Stimulated activated CD8-positive, alpha-beta memory T cell treated with anti-CD3 and anti-CD28 coated beads, Interleukin-4, amount 100 ng/mL, for 4 hours (primary cell): ENCODE data around the gene NFYB.
A peak's percentile ranks its signal among the peaks of the same experiment; 100 is the strongest.
"Not testable (repeated sequence)": the region's sequence is repeated elsewhere in the genome, so short reads cannot be mapped to it uniquely, and the experiment has no call there.

Experiments
- DNase-seq, 2 donors: peaks; one replicate each; pipeline ENCODE4 v3.0.0-alpha.2; 2020; ENCODE audit warnings: low read depth in 2 of 2, low spot score in 1 of 2

Gene NFYB

DNA sequence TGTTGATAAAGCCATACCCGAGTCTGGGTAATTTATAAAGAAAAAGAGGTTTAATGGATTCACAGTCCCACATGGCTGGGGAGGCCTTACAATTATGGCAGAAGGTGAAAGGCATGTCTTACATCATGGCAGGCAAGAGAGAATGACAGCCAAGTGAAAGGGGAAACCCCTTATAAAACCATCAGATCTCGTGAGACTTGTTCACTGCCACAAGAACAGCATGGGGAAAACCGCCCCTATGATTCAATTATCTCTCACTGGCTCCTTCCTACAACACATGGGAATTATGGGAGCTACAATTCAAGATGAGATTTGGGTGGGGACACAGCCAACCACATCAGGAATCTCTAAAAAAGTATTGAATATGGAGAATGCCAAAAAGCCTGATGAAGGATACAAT, 25.0 kb upstream of the NFYB start:
- not testable (repeated sequence) for DNase-seq

DNA sequence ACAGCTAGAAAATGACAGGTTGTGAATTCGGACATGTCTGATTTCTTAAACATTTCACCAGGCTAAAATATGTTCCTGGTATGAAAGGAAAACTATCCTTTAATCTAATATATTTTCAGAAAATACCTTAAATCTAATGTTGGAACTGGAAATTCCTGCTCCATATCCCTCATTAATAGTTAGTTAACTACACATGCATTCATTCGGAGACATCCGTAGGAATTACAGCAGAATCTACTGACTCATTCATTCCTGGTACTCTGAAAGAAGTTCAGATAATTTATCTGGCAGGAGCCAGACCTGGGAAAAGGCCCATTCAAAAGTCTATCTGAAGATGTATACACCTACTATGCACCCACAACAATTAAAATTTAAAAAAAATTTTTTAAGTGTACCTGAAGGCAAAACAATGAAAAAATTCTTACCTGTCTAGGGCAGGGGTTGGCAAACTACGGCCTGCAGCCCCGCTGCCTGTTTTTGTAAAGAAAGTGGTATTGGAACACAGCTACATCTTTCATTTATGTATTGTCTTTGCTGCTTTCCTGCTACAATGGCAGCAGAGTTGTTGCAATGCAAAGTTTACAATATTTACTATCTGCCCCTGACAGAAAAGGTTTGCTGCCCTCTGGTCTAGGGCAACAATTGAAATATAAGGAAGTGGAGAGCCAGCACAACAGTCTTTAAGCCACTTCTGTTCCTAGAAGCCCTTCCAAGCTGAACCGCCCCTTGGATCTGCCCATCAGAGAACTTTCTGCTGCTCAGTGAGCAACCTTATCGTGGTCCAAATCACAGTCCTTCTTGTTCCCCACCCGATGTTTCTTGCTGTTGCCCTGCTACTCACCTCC, 17.9 kb upstream of the NFYB start:
- DNase-seq = no peak

DNA sequence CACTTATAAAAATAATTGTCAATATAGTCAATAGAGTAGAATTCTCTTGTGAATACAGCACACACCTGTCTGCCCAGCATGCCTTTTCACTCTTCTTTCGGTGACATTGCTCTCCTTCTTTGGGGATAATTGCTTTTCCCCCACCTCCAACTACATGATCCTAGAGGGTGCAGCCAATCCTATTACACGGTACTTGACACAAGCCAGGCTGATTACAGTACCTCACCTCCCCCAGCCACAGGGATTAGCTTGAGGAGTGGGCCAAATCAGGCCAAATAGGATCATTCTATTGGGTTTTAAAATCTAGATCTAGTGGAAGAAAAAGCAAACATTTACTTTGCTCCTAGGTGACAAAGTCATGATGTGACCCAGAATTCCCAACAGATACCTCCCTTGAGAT, 16.8 kb upstream of the NFYB start:
- DNase-seq = no peak

DNA sequence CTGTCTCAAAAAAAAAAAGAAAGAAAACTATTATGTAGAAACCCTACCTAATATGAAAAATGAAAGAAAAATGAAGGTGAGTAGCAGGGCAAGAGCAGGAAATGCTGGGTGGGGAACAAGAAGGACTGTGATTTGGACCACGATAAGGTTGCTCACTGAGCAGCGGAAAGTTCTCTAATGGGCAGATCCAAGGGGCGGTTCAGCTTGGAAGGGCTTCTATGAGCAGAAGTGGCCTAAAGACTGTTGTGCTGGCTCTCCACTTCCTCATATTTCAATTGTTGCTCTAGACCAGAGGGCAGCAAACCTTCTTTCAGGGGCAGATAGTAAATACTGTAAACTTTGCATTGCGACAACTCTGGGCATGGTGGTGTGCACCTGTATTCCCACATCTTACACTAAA, 16.3 kb upstream of the NFYB start:
- DNase-seq = no peak

DNA sequence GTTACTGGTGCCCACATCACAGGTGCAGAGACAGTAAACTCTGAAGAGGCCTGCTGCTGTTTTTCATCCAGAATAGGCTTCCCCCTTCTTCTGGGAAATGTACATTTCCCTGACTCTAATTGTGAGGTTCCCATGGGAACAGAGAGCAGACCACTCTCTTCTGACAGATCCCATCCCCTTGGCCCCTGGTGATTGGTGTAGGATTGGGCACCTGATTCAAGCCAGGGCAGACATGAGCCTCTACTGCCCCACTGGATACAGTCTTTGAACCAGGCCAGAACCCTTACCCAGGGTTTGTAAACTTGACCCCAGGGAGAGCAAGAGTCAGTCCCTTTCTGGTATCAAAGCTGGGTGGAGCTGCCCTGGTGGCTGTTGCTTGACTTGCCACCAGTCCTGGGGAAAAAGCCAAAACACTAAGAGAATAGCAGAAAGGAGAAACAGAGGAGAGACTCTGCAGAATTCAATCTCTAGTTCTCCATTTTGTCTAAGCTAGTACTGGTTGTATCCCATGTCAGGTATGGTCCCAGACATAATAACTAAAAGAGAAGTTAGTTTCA, 14.8 kb upstream of the NFYB start:
- DNase-seq = no peak

DNA sequence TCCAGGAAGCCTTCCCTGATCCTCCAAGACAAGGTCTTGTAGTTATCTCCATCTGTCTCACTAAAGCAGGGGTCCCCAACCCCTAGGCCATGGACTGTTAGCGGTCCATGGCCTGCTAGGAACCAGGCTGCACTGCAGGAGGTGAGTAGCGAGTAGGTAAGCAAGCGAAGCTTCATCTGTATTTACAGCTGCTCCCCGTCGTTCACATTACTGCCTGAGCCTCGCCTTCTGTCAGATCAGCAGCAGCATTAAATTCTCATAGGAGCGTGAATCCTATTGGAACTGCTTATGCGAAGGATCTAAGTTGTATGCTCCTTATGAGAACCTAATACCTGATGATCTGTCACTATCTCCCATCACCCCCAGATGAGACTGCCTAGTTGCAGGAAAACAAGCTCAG, 12.4 kb upstream of the NFYB start:
- DNase-seq = no peak

DNA sequence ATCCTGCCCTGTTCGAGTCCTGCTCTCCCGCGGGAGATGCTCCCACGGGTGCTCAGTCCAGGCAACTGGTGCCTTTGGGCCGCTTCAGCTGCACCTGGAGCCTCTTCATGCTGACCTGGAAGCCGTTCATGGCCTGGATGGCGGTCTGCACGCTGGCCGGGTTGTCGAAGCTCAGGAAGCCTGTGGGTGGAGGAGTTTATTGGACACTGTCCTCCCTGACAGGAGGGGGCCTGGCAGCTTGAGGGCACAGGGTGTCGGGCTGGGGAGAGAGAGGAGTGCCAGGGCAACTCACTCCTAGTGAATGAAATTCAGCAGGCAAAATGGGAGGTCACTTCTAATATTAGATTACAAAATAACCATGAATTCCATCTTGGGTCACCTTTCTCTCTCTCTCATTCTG, 9.3 kb upstream of the NFYB start:
- no peak for DNase-seq

DNA sequence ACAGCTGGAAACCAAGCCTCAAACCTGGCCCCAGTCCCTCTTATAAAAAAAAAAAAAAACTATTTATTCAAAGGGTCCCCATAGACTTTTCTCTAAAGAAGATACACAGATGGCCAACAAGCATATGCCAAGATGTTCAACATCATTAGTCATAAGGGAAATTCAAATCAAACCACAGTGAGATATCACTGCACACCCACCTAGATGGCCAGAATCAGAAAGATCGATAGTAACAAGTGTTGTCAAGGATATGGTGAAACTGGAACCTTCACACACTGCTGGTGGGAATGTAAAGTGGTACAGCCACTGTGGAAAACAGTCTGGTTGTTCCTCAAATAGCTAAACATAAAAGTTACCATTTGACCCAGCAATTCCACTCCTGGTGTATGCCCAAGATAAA, 5.9 kb upstream of the NFYB start:
- no peak for DNase-seq

DNA sequence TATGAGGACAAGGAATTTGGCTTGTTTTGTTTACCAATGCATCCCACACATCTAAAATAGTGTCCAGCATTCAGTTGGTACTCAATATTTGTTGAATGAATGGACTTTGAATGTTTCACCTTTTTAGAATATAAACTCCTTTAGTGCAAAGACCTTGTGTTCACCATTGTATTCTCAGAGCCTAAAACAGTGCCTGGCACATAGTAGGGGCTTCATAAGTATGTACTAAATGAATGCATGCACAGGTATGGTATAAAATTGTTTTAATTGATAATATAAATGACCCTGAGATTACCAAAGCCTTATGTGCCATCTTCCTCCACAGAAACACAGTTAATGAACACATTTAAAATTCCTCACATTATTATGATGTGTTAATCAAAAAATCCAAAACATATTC, 5.0 kb upstream of the NFYB start:
- DNase-seq = no peak

DNA sequence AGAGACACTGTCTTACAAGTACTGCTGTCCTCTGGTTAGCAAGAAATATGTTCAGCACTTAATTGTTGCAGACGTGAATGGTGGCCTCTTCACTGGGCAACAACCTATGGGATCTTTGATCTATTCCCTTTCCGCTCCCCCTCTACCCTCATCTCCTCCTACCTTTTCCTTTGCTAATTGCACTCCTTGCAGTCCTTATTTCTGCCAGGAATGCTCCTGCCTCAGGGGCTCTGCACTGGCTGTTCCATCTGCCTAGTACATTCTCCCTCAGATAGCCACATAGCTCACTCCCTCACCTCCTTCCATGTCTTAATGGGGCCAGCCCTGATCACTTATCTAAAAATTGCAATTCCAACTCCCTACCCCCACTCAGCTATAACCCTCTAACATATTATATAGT, 4.5 kb upstream of the NFYB start:
- no peak for DNase-seq

DNA sequence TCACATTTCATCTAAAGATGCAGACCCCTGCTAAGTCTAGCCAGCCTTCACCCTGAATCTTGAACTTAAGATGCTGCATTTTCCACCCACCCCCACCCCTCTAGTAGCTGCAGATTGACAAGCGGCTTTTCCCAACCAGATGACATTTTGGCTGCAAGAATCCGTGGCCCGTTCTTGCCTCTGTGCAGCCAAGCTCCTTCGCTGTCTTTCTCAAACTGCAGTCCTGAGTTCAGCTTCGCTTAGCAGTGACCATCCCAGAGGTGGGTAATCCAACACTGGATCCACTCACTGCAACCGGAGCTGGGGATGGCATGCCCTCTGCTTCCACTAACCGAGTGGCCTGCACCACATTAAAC, 765 bp upstream of the NFYB start:
- no peak for DNase-seq

DNA sequence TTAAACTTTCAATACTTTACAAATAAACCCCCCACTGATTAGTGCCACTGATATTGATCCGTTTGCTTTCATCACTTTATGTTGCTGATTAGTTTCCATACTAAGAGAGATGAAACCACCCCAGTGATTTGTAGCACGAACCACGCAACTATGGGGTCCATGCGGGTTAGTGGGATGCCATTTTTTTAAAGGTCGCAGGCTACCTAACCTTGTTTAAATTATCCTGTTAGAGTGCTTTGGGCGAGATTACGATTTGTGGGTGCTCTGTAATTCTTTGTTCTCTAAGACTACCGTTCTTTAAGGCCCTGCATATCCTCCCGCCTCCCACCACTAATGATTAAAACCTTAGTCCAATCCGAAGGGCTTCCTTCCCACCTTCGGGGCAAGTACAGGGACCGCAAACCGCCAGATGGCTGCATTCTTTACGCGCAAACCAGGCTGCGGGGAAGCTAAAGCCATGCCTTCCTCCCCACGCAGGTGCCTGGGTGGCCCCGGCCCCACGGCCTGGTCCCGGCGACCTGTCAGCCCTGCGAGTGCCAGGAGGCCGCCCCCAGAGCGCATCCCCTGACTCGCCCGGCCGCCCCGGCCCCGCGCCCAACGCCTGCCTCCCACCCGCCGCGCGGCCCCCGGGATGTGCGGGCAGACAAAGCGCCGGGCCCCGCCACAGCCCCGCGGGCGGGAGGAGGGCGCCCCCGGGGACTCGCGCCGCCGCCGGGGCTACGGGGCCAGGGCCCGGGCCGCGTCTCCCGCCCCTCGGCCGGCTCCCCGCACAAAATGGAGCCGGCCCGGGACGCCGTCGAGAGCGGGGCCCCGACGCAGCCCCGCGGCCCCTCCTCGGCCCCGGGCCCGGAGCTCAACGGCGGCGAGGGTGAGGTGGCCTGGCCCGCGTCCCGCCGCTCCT, 759 bp downstream of the NFYB start:
- peak; percentile 5 to 12 for DNase-seq

DNA sequence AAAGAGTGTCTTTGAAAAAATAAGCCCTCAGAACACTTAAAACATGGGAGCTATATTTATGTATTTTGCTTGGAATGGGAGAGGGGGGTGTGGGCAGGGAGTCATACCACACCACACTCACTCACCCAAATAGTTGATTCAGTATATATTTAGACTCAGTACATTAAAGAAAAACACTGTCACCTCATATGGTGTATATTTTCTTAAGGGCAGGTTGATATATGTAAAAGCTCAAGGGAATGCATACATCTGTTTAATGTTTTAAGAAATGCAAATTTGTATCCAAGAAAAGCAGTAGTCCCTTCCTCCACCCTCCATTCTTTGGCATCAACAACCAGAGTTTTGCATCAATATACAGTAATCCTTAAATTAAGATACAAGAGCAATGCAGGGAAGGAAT, 1.4 kb downstream of the NFYB start:
- no peak for DNase-seq

DNA sequence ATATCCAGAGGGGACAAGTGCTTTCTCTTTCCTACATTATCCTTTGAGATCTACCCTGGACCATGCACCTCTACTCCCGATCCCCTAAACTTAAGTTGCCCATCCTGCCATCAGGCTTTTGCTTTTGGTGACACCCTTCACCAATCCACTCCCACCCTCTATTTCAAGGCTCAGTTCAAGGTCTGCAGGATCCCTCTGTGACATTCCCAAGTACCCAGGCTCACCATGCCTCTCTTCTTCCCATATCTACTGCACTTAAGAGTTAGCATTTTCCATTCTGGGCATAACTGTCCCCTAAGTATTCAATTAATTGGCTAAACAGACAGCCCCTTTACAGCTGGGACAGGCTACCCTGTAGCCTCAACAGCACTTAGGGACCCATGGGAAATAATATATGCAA, 3.1 kb downstream of the NFYB start:
- DNase-seq = no peak

DNA sequence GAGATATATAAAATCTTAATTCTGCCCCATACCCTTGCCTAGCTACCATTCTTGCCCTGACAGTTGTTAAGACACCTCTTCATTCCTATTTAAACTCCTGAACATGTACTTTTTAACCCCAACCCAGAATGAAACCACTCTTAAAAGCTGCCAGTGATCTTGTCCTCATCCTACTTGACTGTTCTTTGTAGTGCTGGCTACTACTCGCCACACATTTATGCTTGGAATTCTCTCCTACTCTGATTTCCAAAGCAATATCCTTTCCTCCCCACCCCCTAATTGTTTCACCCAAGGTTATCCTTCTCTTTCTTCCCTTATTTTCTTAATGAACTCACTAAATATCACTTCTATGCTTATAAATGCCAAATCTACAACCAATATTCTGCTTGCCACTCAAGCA, 4.1 kb downstream of the NFYB start:
- DNase-seq = no peak

DNA sequence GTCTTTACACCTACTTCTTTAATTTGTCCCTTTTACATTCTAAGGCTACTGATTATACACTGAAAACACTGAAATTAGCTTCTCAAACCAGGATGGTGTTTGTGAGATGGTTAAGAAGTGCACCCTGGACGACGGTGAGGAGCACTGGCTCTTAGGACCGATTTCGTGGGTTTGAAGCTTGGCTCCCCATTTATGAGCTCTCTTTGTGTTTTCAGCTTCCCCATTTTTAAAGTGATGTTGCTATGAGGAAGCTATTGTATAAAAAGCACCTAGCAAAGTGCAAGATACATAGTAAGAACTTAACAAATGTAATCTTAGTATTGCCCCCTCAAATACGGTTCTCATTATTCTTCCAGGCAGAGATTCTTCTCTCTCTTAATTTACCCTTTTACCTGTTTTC, 4.7 kb downstream of the NFYB start:
- DNase-seq = no peak

DNA sequence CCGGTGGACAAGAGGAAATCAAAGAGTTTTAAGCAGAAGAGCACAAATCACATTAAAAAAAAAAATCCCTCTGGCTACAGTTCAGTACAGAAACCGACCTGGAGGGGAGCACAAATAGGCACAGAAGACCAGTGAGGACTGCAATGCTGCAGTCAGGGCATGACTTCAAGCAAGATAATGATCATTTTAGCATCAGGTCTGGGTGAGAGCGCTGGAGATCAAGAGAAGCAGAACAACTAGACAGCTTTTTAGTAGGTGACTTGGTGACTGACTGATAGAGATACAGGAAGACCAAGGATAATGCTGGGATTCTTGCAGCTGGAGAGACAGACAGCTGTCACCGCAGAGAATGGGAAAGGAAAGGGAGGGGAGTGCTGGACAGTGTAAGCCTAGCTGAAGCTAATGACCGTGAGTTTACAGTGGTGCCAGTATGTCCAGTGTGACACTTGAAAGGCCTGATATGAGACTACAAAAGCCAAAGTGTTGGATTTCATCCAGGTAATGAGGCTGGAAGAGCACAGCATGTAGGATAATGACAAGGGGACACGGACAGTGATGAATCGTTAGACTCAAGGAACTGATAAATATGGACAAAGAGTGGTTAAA, 5.6 kb downstream of the NFYB start:
- DNase-seq = no peak

DNA sequence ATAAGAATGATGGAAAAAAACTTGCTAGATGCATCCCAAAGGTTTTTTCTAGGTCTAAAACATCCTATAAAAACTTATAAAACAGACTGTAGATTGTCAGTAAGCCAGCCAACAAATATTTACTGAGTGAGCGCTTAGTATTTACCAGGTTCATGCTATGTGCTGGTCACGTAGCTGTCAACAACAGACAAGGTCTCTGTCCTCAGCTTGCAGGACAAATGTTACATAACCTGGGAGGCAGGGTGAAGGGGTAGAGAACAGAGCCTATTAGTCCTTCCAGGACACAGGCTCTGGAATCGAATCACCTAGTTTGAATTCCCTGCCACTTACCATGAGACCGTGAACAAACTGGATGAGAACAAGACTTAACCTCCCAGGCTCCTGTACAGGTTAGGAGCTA, 6.4 kb downstream of the NFYB start:
- DNase-seq = no peak

DNA sequence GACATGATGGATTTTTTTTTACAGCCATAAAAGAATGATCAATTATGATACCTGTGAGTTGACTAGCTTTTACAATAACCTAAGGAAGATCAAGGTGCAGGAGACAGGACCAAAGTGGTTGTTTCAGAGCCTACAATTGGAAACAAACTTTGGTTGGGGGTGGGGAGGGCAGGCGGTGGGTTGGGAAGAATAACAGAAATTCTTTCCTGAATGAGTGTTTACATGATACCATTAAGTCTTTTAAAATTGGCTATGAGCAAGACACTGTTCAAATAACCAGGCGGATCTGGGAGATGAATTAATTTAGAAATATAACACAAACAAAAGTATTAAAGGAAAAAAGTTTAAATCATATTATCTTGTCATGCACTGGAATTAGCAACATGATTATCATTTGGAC, 7.2 kb downstream of the NFYB start:
- no peak for DNase-seq

DNA sequence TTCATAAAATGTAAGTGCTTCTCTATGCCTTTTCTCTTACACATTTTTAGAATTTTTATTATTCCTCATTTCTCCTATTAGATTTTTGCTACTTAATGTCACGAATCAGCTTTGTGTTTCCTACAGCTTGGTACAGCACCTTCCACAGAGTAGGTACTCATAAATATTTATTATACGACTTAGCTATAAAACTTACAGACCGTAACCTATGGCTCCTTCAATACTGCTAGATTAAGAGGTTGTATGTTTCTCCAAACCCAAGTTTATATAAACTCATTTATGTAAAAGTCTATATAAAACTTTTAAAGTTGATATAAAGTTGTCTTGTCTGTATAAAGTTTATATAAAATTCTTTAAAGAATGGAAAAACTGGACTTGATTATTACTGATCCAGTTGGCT, 11.5 kb downstream of the NFYB start:
- no peak for DNase-seq

DNA sequence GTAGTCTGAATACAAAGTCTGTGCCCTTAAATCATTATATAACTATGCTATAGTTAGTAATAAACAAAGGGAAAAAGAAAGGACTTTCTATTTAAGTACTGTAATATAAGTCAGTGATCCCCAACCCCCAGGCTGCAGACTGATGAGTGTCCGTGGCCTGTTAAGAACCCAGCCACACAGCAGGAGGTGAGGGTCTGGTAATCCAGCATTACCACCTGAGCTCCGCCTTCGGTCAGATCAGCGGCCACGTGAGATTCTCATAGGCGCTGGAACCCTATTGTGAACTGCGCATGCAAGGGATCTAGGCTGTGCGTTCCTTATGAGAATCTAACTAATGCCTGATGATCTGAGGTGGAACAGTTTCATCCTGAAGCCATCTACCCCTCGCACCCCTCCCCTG, 15.7 kb downstream of the NFYB start:
- DNase-seq = no peak

DNA sequence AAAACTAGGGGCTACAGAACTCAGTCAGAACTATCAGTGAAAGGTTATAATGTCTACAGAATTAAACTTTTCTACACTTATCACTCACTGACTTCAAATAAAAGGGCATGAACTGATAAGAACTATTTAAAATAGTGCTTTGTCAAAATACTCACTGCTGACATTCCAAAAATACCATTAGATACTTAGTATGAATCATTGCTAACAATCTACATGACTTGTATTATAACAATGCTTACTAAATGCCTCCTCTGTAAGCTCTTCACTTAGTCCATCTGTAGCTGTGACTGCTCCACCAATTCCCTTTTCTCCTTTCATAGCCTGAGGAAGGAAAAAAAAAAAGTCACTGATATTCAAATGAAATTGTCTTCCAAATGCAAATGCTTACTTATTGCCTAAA, 17.0 kb downstream of the NFYB start:
- no peak for DNase-seq
